ACHN (cell line): ENCODE data around the gene NEURL3.

Experiments used
- DNase-seq: peaks from one replicate; pipeline ENCODE4 v3.0.0-alpha.2; 2015
- in situ Hi-C: cut with HindIII; loops from 2 replicates; pipeline ENCODE4 v1.10.0; 2017; ENCODE audit warnings: low sequenced_read_pairs, low pct_ligation_motif_present, low pct_unique_long_range_greater_than_20kb

NEURL3 gene

DNA sequence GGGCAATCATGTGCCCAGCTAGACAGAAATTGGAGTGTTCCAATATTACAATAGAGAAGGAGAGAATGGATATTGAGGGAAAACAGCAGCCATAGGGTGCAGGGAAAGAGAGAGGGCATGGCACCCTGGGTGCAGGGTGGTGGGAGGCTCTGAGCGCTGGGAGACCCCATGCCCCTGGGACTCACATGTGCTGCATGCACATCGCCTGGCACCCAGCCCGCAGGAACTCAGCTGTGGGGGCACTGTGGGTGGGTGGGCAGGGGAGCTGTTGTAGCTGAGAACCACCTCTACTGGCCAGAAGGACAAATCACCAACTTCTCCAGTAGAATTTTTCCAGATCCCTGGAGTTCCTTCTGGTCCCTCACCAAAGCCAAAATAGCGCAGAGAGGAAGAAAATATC lies 7.2 kb upstream of the NEURL3 start:
- in situ Hi-C loops, result loop anchor here (10.0 kb wide), 1 partner anchor 108 kb away; no protein-coding TSS in a partner anchor
- DNase-seq, result no peak

DNA sequence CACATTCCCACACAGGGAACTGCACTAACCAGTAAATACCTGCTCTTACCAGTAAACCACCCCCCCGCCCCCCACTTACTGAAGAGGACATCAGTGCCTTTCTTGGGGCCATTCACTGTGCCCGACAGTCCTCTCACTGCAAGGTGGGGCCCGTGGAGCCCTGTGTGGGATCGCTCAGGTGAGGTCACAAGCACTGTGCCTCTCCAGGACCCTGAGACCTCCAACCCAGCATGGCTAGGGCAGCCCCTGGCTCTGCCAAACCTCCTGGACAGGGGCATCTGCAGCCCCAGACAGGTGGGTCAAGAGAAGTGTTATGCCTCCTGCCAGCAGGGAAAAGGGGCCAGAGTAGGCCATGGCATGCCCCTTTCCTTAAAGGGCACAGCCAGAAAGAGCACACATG lies 6.7 kb upstream of the NEURL3 start:
- no peak for DNase-seq
- in situ Hi-C loops, result loop anchor here (10.0 kb wide), 1 partner anchor 107 kb away; no protein-coding TSS in a partner anchor

DNA sequence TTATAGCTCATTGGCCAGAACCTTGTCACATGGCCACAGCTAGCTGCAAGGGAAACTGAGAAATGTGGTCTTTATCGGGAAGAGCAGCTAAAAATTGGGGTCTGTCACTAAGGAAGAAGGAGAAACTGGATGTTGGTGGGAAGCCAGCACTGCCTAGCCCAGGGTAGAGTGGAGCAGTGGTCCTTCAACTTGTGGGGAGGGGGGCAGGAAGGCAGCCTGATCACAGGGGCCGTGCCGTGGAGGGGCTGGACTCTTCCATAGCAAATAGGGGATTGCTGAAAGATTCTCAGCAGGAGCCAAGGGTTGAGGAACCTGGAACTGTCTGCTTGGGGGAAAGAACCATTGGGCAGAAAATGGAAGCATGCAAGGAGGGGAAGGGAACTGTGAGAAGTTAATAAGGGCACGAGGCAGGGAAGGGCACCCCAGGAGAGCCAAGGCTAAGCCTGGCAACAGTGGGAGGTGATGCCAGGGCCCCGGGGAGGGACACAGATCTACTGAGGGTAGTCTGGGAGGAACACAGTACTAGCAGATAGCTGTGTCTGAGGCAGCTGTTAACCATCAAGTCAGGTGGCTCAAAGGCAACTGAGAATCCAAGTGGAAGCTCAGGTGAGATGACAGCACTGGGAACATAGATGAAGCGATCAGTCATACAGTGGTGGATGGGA lies 5.9 kb upstream of the NEURL3 start:
- in situ Hi-C loops, result loop anchor here (10.0 kb wide), 1 partner anchor 106 kb away; no protein-coding TSS in a partner anchor
- DNase-seq, result no peak

DNA sequence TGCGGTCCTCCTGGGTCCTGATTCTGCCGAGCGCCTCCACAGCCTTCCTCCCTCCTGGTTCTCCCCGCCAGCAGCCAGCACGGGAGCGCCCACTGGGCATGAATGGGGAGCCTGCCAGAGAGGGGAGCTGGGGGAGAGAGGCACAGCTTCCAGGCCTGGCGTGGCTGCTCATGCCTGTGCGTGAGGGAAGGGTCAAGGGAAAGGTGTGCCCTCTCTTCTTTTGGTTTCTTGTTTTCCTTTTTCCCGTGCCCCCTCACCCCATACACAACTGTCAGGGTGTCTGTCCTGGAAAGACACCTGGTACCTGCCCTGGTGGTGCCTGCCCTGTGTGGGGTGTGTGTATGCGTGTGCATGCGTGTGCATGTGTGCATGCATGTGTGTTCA lies 4.7 kb upstream of the NEURL3 start:
- DNase-seq, result no peak
- in situ Hi-C loops, result loop anchor here (10.0 kb wide), 1 partner anchor 105 kb away; no protein-coding TSS in a partner anchor

DNA sequence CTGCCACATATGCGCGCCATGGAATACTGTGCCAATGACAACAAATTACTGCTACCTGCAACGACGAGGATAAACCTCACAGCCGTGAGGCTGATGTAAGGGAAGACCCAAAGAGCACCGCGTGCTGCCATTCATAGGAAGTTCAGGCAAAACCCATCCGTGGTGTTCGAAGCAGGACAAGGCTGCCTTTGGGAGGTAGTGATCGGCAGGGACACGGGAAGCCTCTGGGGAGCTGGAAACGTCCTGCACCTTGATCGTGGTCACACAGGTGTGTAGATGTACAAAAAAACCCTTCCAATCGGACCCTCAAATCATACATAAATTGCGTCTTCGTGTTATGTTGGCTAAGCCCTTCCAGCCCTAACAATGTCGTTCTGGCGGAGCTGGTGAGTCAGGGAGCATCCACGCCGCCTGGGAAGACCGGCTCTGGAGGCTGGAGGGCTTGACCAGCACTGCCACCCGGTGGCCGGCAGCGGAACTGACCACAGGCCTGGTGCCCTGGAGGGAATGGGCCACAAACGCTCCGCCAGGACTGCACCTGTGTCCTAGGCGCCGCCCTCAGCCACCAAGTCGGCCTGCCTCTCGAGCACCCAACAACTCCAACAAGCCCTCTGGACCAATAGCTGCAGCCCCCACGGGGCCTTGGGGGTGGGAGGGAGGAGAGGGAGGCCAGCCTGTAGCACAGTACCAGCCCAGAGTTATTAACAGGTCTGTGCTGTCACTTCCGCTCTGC lies 4.1 kb upstream of the NEURL3 start:
- DNase-seq, result peak; percentile 89
- in situ Hi-C loops, result no loop called here

DNA sequence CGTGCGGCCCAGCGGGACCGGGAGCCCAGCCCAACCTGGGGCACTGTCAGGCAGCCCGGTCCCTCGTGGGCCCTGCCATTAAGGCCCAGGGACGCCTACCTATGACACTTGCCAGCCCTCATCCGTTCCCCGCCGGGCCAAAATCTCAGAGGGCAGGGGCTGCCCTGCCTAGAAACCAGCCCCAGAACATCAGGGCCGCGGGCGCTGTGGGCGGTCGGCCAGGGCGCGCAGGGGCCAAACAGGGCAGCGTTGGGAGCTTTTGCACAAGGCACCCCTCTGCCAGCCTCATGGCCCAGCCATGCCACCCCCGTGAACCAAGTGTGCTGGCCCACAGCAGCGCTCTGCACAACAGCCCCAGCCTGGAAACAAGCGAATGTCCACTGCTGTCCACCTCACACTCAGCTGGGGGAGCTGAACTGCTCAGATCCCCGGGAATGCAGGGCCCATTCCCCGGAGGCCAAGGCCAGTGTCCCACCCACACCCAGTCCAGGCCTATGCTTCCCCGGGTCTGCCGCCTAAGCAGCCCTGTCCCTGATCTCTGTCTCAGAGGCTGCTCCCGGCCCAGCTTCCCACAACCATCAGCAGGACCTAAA lies 3.5 kb upstream of the NEURL3 start:
- in situ Hi-C loops, result no loop called here
- no peak for DNase-seq

DNA sequence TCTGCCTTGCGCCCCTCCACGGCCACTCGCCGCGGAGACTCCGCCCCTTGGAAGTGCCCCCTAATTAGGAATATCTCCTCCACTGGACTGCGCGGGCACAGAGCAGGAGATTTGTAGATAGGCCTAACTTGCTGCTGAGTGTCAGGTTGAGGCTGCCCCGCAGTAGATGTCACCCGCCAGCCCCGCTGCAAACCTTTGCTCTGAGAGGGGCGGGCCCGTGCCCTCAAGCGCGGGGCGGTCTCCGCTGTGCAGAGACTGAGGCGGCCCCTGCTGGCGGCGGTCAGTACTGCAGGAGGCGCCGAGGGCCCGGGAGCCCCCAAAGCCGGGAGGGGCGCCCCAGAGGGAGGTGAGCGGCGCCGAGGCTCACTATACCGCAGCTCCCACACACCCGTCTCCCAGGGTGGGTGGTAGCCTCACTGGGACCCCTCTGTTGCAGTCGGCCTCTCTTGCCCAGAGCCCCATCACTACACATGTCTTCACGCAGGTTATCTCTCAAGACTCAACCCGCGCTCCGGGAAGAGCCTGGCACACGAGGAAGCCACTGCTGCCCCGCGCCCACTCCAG lies 2.9 kb upstream of the NEURL3 start:
- in situ Hi-C loops, result no loop called here
- peak; percentile 64 for DNase-seq

DNA sequence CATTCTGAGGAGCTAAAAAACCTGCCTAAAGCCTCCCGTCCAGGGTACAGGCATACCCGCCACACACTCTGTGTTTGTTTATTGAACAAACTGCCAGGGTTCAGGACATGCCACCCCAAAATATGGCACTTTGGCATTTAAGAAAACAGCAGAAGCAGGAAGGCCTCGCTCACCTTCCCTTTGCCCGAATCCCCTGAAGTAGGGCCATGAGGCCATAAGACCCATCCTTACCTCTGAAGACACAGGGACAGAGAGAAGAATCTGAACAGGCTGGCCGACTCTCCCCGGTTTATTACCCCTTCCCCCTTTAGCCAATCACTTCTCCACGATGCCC lies 1.7 kb upstream of the NEURL3 start:
- DNase-seq, result no peak
- in situ Hi-C loops, result no loop called here

DNA sequence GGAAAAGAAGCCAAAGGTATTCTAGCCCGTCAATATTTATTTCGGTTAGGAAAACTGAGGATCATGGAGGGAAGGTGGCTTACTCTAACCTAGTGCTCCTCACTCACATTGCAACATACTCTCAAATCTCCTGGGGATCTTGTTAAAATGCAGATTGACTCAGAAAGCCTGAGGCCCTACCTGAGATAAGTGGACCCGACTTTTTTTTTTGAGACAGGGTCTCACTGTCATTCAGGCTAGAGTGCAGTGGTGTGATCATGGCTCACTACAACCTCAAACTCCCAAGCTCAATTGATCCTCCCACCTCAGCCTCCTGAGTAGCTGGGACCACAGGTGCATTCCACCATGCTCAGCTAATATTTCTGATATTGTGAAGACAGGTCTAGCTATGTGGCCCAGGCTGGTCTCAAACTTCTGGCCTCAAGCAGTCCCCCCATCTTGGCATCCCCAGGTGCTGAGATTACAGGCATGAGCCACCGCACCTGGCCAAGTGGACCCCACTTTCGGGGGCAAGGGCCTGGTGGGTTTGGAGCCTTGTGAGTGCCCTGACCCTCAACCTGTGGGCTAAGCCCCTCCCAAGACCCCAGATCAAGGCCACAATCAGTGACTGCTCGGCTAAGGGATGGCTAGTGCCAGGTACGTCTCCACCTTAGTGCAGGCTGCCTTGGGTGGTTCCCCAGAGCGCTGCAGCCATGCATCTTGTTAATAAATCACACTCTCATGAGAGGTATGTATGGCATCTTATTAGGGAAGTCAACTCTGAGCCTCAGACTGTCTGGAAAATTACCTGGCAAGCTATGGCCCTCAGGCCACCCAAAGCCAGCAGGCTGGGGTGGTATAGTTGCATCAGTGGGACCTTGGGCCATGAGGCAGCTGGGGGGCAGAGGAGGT lies 1.1 kb upstream of the NEURL3 start:
- in situ Hi-C loops, result no loop called here
- no peak for DNase-seq

DNA sequence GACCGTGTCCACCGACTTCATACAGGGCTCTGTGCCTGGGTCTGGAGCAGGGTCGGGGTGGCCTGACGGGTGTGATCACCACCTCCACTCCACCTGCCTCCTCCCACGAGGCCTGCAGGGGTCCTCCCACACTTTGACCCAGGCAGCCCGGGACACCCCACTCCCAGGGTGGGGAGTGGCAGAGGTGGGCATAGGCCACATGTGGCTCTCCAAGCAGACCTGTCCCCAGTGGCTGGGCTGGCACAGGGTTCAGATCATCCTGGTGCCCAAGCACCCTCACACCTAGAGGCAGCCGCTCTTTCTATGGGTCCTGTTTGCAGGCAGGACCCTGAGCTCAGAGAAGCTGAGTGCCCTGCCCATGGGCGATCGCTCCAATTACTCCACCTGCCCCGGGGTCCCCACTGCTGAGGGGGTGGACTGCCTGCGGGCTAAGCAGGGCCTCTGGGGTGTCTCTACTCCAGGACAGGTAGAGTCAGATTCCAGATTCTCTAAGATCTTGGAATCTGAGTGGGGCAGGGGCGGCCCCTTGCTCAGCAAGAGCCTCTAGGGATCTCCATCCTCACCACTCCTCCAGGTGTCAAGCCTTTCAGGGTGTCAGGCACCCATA lies 1.4 kb downstream of the NEURL3 start:
- DNase-seq, result no peak
- in situ Hi-C loops, result no loop called here

DNA sequence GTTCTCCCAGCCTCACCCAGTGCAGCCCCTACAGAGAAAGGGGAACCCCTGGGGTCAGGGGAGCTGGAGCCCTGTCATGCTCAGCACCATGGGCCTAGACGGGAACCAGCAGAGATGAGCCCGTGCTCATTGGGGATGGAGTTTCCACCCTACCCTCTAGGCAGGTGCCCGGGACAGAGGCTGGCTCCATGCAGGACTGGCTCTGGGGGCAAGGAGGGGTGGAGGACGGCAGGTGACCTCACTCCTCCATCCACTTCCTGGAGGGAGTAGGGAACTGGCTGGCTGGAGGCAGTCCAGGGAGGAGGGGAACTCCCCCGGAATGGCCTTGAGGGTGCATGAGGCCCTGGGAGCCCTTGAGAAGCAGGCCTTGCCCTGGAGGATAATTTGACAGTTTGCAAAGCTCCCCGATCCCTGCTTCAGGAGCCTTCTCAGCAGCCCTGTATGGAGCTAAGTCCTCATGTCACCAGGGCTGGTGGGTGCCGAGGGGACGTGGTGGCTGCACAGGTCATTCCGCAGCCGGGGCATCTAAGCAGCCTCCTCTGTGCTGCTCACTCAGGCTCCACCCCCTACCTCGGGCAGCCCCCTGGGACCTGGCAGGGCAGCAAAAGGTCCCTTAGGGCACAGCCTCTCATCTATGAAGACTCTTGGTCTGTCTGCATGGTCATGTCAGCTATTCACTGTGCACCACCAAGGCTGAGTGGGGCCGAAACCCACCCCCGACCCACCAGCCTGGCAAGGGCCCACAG lies 2.1 kb downstream of the NEURL3 start:
- no peak for DNase-seq
- in situ Hi-C loops, result no loop called here

DNA sequence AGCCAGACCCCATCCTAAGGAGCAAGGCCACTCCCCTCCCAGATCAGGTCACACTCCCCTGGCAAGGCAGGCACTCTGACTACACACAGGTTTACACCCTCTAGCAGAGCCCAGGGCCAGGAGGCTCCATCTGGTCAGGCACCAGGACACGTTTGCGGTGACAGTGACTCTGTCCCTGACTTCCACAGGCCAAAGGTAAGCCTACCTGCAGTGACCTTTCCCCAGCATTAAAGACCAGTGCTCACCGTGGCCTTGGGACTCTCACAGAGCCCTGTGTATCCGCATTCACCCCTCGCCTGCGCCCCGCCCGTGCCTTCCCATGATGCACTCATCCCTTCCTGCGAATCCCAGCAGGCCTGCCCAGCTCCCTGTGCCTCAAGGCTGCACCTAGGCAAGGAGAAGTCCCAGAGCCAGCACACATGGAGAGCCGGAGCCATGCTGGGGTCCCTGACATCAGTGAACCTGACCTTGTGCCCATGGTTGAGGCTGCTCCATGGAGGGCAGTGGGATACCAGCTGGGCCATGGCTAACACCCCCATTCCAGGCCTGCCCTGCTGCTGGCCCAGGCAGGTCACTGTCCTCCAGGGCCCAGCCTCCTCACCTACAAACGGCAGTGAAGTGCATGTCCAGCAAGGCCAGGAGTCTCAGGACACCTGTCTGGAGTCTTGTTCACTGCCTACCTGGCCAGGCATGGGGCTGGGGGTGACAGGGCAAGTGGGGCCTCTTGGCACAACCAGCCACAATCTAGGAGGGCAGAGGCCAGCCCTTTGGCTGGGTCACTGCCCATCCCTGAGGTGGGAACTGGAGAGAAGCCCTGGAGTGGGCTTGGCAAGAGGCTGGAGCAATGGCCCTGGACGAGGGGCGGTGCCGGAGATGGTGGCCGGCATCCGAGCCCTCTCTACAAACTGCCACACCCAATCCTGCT lies 3.0 kb downstream of the NEURL3 start:
- in situ Hi-C loops, result no loop called here
- no peak for DNase-seq

DNA sequence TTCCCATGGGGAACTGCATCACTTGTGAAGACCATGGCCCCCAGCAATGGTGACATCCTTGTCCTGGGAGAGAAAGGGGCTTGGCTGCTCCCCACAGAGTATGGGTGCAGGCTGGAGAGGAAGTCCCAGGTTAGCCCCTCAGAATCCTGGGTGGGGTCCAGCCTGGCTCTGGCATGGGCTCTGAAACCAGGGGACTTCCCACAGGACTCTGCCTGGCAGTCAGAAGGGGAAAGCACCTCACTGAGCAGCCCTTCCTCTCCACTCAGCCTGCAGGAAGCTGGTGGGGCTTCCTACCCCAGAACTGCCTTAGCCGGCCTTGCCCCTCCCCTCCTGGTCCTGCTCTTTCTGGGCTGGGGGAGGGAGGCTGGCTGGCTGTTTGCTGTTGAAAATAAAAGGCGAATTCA lies 3.7 kb downstream of the NEURL3 start:
- no peak for DNase-seq
- in situ Hi-C loops, result no loop called here

DNA sequence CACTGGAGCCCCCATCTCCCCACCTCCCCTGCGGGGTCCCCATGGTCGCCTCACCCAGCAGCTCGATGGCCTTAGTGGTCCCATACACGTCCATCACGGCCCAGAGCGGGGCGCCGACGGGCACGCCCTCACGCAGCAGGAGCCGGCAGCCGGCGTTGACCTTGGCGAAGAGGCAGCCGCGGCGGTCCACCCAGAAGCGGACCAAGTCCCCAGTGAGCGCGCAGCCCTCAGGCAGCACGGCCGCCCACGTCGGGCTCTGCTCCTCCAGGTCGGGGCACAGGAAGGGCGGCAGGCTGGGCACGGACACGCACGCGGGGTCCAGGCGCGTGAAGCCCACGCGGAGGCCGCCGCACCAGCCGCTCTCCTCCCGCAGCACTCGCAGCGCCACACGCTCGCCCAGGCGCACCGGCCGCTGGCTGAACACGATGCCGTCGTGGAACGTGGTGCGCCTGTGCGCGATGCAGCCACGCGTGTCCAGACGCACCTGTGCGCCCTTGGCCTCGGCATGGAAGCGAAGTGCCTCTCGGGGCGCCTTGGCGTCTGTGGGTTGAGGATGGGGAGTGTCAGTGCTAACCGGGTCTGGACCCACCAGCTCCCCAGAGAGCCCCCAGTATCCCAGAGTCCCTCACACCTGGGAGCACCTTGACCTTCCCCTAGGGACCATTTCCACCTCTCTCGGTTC lies 4.6 kb downstream of the NEURL3 start:
- no peak for DNase-seq
- in situ Hi-C loops, result no loop called here

DNA sequence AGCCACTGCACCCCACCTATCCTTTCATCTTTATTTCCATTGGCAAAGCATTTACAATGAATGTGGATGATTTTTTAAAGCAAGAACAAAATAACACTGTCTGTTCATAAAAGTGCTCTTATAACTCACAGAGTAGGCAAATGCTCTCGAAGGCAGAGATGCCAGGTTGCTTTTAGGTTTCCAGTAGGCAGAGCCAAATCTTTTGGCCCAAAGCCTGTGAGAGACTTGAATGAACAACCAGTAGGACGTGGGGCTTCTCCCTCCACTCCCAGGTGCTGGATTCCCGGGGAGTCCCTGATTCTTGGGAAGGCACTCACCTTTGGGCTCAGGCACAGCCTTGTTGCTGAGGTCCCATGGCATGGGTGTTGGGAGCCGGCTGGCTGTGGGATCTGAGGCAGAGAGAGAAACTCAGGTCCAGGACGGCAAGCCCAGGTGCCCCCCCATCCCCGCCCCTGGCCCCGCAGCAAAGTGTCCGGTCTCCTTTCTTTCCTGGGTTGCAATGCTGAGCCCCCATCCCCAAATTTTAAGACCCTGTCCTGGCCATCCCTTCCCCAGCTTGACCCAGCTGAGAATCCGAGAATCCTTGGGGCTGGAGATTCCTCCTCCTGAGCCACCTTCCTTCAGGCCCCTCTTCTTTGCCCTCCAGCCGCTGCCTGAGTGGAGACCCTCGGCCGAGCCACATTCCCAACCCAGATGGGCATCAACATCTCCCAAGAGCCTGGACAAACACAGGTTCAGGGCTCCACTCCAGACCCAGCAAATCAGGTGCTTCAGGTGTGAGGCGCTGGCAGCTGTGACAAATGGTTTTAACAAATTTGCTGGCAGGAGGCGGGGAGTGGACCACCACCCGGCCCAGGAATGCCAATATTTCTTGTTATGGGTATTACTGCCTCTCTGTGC lies 5.8 kb downstream of the NEURL3 start:
- in situ Hi-C loops, result no loop called here

More for the DNA sequence above, 5.8 kb downstream of the NEURL3 start:
- no peak for DNase-seq
